H9 (cell line): ENCODE data around the gene FBXO42. TPM values are rescaled to one million over a fixed set of nuclear protein-coding genes. Genes with fewer than 3 reads are reported as not detected.
A peak's percentile ranks its signal among the peaks of the same experiment; 100 is the strongest.

Experiments
- DNase-seq: peaks from one replicate; pipeline ENCODE4 v3.0.0-alpha.2; 2017
- H2AFZ ChIP-seq: one replicate; pipeline ENCODE4 v1.6.1; 2013; ENCODE audit warnings: mild to moderate bottlenecking, low read length, control low read depth, moderate library complexity
- H2AK5ac ChIP-seq: 2 replicates; pipeline ENCODE4 v1.6.1; 2013; ENCODE audit warnings: low read length, control low read depth, mixed read lengths; ENCODE audit not compliant: insufficient read length
- H2BK120ac ChIP-seq: one replicate; pipeline ENCODE4 v1.6.1; 2013; ENCODE audit warnings: low read depth, mild to moderate bottlenecking, low read length, control low read depth, inconsistent platforms; ENCODE audit not compliant: poor library complexity, severe bottlenecking
- H2BK12ac ChIP-seq: 2 replicates; pipeline ENCODE4 v1.6.1; 2013; ENCODE audit warnings: low read length, control low read depth, mixed read lengths, low read depth; ENCODE audit not compliant: insufficient read length
- H2BK15ac ChIP-seq: 2 replicates; pipeline ENCODE4 v1.6.1; 2013; ENCODE audit warnings: low read depth, low read length, control low read depth
- H2BK20ac ChIP-seq: one replicate; pipeline ENCODE4 v1.6.1; 2013; ENCODE audit warnings: low read depth, mild to moderate bottlenecking, low read length, control low read depth, inconsistent platforms; ENCODE audit not compliant: poor library complexity, severe bottlenecking
- H2BK5ac ChIP-seq: 2 replicates; pipeline ENCODE4 v1.6.1; 2013; ENCODE audit warnings: low read length, control low read depth, mixed read lengths; ENCODE audit not compliant: insufficient read length
- H3K14ac ChIP-seq: 2 replicates; pipeline ENCODE4 v1.6.1; 2013; ENCODE audit warnings: low read length, control low read depth; ENCODE audit not compliant: insufficient read depth
- H3K18ac ChIP-seq: 2 replicates; pipeline ENCODE4 v1.6.1; 2013; ENCODE audit warnings: low read depth, mild to moderate bottlenecking, mixed read lengths, low read length, control low read depth; ENCODE audit not compliant: insufficient read length
- H3K23ac ChIP-seq: 2 replicates; pipeline ENCODE4 v1.6.1; 2013; ENCODE audit warnings: low read length, control low read depth, mixed read lengths, low read depth; ENCODE audit not compliant: insufficient read length
- H3K23me2 ChIP-seq: 2 replicates; pipeline ENCODE4 v1.6.1; 2013; ENCODE audit warnings: low read depth, mild to moderate bottlenecking, mixed read lengths, low read length, control low read depth; ENCODE audit not compliant: insufficient read length, poor library complexity, severe bottlenecking
- H3K27ac ChIP-seq: 2 replicates; pipeline ENCODE4 v1.5.1; 2013; ENCODE audit warnings: low read length, control low read depth, mixed read lengths, low read depth; ENCODE audit not compliant: insufficient read length
- H3K27me3 ChIP-seq: 2 replicates; pipeline ENCODE4 v1.6.1; 2013; ENCODE audit warnings: low read length, control low read depth, inconsistent platforms; ENCODE audit not compliant: insufficient read depth
- H3K4ac ChIP-seq: 2 replicates; pipeline ENCODE4 v1.6.1; 2013; ENCODE audit warnings: low read depth, mild to moderate bottlenecking, control low read depth, inconsistent platforms, low read length, moderate library complexity
- H3K4me1 ChIP-seq: 2 replicates; pipeline ENCODE4 v1.6.1; 2013; ENCODE audit warnings: low read length, control low read depth, inconsistent platforms; ENCODE audit not compliant: insufficient read depth
- H3K4me2 ChIP-seq: 2 replicates; pipeline ENCODE4 v1.6.1; 2013; ENCODE audit warnings: low read length, control low read depth, mixed read lengths; ENCODE audit not compliant: insufficient read length, insufficient read depth
- H3K56ac ChIP-seq: 2 replicates; pipeline ENCODE4 v1.6.1; 2013; ENCODE audit warnings: low read depth, mild to moderate bottlenecking, mixed read lengths, low read length, control low read depth; ENCODE audit not compliant: insufficient read length
- H3K79me1 ChIP-seq: 2 replicates; pipeline ENCODE4 v1.6.1; 2013; ENCODE audit warnings: low read depth, mild to moderate bottlenecking, moderate library complexity, low read length, control low read depth, inconsistent platforms; ENCODE audit not compliant: insufficient read depth, poor library complexity, severe bottlenecking
- H3K79me2 ChIP-seq: 2 replicates; pipeline ENCODE4 v1.6.1; 2013; ENCODE audit warnings: low read length, control low read depth, inconsistent platforms; ENCODE audit not compliant: insufficient read depth
- H3K9ac ChIP-seq: 2 replicates; pipeline ENCODE4 v1.6.1; 2013; ENCODE audit warnings: low read length, control low read depth, mixed read lengths; ENCODE audit not compliant: insufficient read length; ENCODE audit errors: extremely low read depth
- H3K9me3 ChIP-seq: one replicate; pipeline ENCODE4 v1.6.1; 2013; ENCODE audit warnings: low read depth, low read length, inconsistent platforms; ENCODE audit not compliant: control insufficient read depth
- H3T11ph ChIP-seq: one replicate; pipeline ENCODE4 v1.6.1; 2013; ENCODE audit warnings: mild to moderate bottlenecking, low read length, control low read depth, inconsistent platforms
- H4K20me1 ChIP-seq: one replicate; pipeline ENCODE4 v1.6.1; 2013; ENCODE audit not compliant: control insufficient read depth, insufficient read length, insufficient read depth
- H4K5ac ChIP-seq: 2 replicates; pipeline ENCODE4 v1.6.1; 2013; ENCODE audit warnings: low read depth, mild to moderate bottlenecking, mixed read lengths, low read length, control low read depth; ENCODE audit not compliant: insufficient read length
- H4K8ac ChIP-seq: replicated peaks from 2 replicates; pipeline ENCODE4 v1.6.1; 2013; ENCODE audit warnings: low read length, control low read depth, mixed read lengths, low read depth; ENCODE audit not compliant: insufficient read length
- H4K91ac ChIP-seq: 2 replicates; pipeline ENCODE4 v1.6.1; 2013; ENCODE audit warnings: low read depth, mild to moderate bottlenecking, moderate library complexity, mixed read lengths, low read length, control low read depth; ENCODE audit not compliant: insufficient read length
- H3K27ac Mint-ChIP-seq, 3 experiments: 2 replicates in 2 of 3; 3 replicates in 1 of 3; pipeline ENCODE4 v1.8.0; 2020 to 2021; ENCODE audit warnings: mixed read lengths in 3 of 3, mild to moderate bottlenecking in 1 of 3, moderate library complexity in 1 of 3
- H3K27me3 Mint-ChIP-seq: 2 replicates; pipeline ENCODE4 v1.8.0; 2021; ENCODE audit warnings: low read depth, mild to moderate bottlenecking, moderate library complexity, mixed read lengths
- H3K36me3 Mint-ChIP-seq, 3 experiments: 2 replicates in 2 of 3; 3 replicates in 1 of 3; pipeline ENCODE4 v1.8.0; 2020 to 2021; ENCODE audit warnings: low read depth in 3 of 3, mixed read lengths in 3 of 3; ENCODE audit not compliant: insufficient read depth in 1 of 3
- H3K4me1 Mint-ChIP-seq, 2 experiments: 2 replicates each; pipeline ENCODE4 v1.8.0; 2020; ENCODE audit warnings: mixed read lengths in 2 of 2
- H3K4me3 Mint-ChIP-seq, 2 experiments: 2 replicates in 1 of 2; 3 replicates in 1 of 2; pipeline ENCODE4 v1.8.0; 2020 to 2021; ENCODE audit warnings: mild to moderate bottlenecking in 2 of 2, mixed read lengths in 2 of 2, moderate library complexity in 1 of 2
- H3K9me3 Mint-ChIP-seq, 2 experiments: 2 replicates in 1 of 2; 3 replicates in 1 of 2; pipeline ENCODE4 v1.8.0; 2020; ENCODE audit warnings: mild to moderate bottlenecking in 2 of 2, mixed read lengths in 2 of 2, moderate library complexity in 1 of 2
- CTCF ChIP-seq: fragments of 200-600 bp; sonication (generic); conservative IDR thresholded peaks from 3 replicates; pipeline ENCODE4 v1.8.0; 2021; ENCODE audit warnings: antibody characterized with exemption, mild to moderate bottlenecking
- WGBS: extraction: QIAGEN DNeasy Blood & Tissue Kit; methylation state at CpG from one replicate; pipeline ENCODE4 v1.1.7; 2013; ENCODE audit warnings: missing lambda C conversion rate, low lambda C conversion rate, mixed read lengths; ENCODE audit not compliant: insufficient read length; ENCODE audit errors: extremely low coverage; 5-methylcytosine and 5-hydroxymethylcytosine counted together
- total RNA-seq: library from RNA; stranded (reverse); gene quantifications from 2 replicates; pipeline ENCODE4 v1.2.1, GENCODE V29; 2021

FBXO42 gene
- total RNA-seq, 1 experiment from 2014 or later, result 17.4 TPM

GRCh38 chr1:16383888-16384287, 31.6 kb upstream of the FBXO42 start:
- H3K79me1 ChIP-seq, result no peaks in the 10 kb centered on the region

More at GRCh38 chr1:16383888-16384287, 31.6 kb upstream of the FBXO42 start:
- H3T11ph ChIP-seq, result no peak overlapping the region
- TF ChIP-seq CTCF, result no peak
- H2AFZ ChIP-seq, result no peak overlapping the region
- peaks cover 22 to 24% of the 10 kb centered on the region in 2 experiments for H3K4me1 Mint-ChIP-seq
- no peak overlapping the region for H3K23ac ChIP-seq
- peak overlapping the region in 2 of 3 experiments; percentile 32 to 82; a peak in 3 of 7 replicates for H3K27ac Mint-ChIP-seq
- peaks cover 12% of the 10 kb centered on the region; the same call in 1 of the 2 replicates for H3K4me1 ChIP-seq
- no peak overlapping the region for H3K18ac ChIP-seq
- H2BK5ac ChIP-seq, result no peak overlapping the region
- H4K8ac ChIP-seq, result no peak overlapping the region
- H3K4me3 Mint-ChIP-seq, result no peak overlapping the region
- H3K9me3 Mint-ChIP-seq, result no peaks in the 10 kb centered on the region; a peak in 1 of 5 replicates
- no peaks in the 10 kb centered on the region for H3K27me3 Mint-ChIP-seq
- H2BK120ac ChIP-seq, result no peak overlapping the region
- peaks cover 4% of the 10 kb centered on the region for H4K20me1 ChIP-seq
- no peak overlapping the region for H3K4ac ChIP-seq
- peaks cover 0 to 6% (median 4%) of the 10 kb centered on the region in 3 experiments; a peak in 3 of 7 replicates for H3K36me3 Mint-ChIP-seq
- no peak overlapping the region for H3K4me2 ChIP-seq
- H2BK12ac ChIP-seq, result no peak overlapping the region
- H3K14ac ChIP-seq, result no peak overlapping the region
- H3K23me2 ChIP-seq, result no peaks in the 10 kb centered on the region
- no peak overlapping the region for H3K56ac ChIP-seq
- peaks cover 44% of the 10 kb centered on the region for H3K79me2 ChIP-seq
- no peaks in the 10 kb centered on the region for H3K27me3 ChIP-seq
- no peak overlapping the region for H2AK5ac ChIP-seq
- DNase-seq, result no peak
- H3K9me3 ChIP-seq, result no peaks in the 10 kb centered on the region
- no CpG with 5 or more reads among the region's 5 CpGs for WGBS
- no peak overlapping the region for H2BK20ac ChIP-seq
- no peak overlapping the region for H2BK15ac ChIP-seq
- no peak overlapping the region for H4K5ac ChIP-seq
- H3K9ac ChIP-seq, result no peak overlapping the region
- H3K27ac ChIP-seq, result no peak overlapping the region
- H4K91ac ChIP-seq, result no peak overlapping the region
